ENCODE results near the gene P2RX1.
"Not testable (repeated sequence)": the region's sequence is repeated elsewhere in the genome, so short reads cannot be mapped to it uniquely, and the experiment has no call there.

Gene P2RX1

DNA sequence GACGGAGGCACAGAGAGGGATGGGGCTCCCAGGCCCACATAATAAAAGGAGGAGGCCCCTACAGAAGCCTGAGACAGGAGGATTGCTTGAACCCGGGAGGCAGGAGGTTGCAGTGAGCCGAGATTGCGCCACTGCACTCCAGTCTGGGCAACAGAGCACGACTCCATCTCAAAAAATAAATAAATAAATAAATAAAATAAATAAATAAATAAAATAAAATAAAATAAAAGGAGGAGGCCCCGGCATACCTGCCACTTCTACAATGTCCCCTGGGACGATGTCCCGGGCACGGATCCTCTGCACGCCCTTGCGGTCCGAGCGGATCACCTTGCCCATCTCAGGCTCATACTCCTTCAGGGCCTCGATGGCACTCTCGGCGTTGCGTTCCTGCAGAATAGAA lies 34.7 kb upstream of the P2RX1 start:
- DNase-seq = no peak

DNA sequence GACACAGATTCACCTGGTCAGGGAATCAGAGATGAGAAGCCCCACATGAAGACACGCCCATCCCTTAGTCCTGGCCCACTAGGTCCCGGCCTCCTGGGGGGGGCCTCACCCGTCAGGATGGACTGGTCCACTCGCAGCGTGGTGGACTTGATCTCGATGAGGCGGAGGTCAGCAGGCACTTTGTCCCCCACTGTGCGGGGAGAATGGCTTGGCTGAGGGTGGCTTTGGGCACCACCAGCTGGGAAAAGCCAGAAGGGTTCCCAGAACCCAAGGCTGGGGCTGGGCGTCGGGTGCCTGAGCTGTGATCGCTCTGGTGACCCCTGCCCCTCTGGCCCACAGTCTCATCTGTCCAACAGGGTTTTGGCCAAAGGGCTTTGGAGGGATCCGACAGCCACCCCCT lies 34.3 kb upstream of the P2RX1 start:
- DNase-seq = no peak

- DNase-seq = no peak
Observed at GRCh38 chr17:3949418-3949817, 33.2 kb upstream of the P2RX1 start.

DNA sequence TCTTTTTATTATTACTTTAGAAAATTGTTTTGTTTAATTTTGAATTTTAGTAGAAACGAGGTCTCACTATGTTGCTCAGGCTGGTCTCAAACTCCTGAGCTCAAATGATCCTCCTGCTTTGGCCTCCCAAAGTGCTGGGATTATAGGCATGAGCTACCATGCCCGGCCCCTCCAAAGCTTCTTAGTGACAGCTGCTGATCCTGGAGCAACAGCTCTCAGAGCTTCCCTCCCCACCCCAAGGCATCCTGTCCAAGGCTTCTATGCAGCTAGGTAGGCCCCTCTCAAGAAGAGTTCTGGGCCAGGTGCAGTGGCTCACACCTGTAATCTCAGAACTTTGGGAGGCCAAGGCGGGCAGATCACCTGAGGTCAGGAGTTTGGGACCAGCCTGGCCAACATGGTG lies 32.3 kb upstream of the P2RX1 start:
- not testable (repeated sequence) for DNase-seq

DNA sequence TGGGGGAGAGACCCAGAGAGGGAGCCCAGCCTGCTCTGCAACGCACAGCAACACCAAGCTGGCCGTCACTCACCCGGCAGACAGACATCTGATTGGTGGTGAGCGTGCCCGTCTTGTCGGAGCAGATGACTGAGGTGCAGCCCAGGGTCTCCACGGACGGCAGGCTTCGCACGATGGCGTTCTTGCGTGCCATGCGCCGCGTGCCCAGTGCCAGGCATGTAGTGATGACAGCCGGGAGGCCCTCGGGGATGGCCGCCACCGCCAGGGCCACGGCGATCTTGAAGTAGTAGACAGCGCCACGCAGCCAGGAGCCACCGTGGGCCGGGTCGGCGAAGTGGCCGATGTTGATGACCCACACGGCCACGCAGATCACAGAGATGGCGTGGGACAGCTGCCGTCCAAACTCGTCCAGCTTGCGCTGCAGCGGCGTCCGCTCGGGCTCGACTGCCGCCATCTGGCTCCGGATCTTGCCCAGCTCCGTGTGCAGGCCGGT lies 31.1 kb upstream of the P2RX1 start:
- no peak for DNase-seq

DNA sequence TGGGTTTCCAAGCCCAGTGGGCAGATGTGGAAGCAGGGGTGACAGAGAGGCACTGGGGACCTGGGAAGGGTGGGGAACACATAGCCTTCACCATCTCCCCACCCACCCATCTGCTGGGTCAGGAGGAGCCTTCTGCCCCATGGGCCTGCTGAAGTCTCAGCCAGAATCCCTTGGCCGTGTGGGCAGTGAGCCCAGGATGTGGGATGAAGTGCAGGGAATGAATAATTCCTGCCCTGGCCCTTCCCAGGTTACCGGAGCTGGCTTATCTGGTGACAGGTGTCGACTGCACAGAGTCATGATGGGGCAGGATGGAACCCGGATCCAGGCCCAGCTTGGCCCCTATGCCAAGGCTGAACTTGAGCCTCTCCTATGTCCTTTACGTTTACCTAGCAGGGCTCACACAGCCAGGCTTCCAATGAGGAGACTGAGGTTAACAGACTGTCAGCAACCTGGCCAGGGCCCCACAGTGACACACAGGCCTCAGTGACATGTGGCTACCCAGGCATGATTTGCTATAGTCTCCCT lies 30.5 kb upstream of the P2RX1 start:
- DNase-seq = no peak

GRCh38 chr17:3944485-3945388 lies 28.5 kb upstream of the P2RX1 start:
- no peak for DNase-seq

DNA sequence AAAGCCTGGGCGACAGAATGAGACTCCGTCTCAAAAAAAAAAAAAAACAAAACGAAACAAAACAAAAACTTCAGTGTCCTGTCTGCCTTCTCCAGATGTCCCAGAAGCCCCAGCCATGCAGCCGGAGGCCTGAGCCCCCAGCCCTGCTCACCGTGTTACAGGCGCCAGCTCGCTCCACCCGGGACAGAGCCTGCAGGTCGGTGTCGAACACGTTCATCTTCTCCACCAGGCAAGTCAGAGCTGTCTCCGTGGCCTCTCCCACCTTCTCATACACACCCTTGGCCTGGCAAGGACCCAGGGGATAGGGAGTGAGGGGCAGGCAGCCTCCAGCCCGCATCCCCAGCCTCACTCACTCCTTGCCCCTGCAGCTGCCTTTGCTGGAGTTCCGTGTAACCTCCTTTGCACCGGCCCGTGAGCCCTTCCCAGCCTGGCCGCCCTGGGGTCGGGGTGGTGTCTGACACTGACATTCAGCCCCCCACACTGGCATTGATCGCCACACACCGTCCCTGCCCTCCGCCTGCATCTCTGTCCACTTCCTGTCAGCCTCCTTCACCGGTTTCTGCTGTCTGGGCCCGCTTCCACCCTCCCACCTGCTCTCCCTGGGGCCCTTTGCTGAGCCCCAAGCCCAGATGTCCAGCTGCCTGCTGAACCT lies 27.1 kb upstream of the P2RX1 start:
- DNase-seq = no peak

DNA sequence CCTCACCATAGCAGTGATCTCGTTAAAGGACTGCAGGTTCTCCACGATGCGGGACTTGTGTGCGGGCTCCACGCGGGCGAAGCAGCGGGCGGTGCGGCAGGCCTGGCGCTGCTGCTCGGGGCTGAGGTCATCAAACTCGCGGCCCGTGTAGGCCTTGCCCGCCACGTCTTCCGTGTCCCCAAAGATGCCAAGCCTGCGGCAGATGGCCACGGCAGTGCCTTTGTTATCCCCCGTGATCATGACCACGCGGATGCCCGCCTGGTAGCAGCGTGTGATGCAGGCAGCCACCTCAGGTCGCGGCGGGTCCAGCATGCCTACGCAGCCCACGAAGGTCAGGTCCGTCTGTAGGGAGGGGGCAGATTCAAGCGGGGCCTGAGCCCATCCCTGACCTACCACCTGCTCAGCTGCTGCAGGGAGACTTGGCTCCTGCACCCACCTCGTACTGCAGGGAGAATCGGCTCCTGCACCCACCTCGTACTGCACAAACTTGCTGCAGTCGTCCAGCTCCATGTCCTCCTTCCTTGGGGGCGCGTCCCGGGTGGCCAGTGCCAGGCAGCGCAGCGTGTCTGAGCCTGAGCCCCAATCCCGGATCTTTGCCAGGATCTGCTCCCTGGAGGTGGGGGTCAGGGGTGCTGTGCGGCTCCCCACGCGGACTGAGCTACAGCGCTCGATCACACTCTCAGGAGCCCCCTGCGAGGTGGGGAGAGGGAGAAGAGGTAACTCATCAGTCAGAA lies 24.9 kb upstream of the P2RX1 start:
- DNase-seq = no peak

DNA sequence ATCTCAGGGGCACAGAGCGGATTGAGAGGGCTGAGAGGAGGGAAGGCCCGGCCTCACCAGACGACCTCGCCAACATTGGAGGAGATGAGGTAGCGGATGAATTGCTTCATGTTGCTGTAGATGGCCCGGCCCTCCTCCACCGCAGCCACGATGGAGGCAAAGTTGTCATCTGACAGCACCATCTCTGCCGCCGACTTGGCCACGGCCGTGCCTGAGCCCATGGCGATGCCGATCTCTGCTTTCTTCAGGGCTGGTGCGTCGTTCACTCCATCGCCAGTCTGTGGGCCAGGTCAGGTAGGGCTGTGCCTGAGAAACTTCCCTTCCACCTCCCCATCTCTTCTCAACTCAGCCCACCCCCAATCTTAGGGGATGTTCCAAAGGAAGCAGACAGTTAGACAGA lies 21.1 kb upstream of the P2RX1 start:
- DNase-seq = no peak

DNA sequence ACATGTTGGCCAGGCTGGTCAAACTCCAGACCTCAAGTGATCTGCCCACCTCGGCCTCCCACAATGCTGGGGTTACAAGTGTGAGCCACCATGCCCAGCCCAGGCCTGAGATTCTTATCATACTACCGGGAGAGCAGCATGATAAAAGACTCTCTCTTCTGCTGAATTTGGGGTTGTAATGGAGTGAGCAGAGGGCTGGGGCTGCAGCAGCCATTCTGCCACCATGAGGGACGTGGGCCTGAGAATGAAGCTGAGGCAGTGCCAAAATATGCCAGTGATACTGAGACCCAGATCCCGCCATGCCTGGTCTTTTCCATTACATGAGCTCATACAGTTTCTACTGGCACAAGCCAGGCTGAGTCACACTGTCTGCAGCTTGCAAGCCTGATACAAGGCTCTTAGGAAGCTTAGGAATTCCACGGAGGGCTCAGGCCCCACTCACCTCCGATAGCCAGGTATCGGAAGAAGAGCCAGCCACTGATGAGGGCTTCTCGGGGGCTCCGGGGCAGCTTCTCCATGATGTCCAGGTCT lies 19.6 kb upstream of the P2RX1 start:
- no peak for DNase-seq

GRCh38 chr17:3935140-3935542 lies 18.9 kb upstream of the P2RX1 start:
- DNase-seq = peak; percentile 51

DNA sequence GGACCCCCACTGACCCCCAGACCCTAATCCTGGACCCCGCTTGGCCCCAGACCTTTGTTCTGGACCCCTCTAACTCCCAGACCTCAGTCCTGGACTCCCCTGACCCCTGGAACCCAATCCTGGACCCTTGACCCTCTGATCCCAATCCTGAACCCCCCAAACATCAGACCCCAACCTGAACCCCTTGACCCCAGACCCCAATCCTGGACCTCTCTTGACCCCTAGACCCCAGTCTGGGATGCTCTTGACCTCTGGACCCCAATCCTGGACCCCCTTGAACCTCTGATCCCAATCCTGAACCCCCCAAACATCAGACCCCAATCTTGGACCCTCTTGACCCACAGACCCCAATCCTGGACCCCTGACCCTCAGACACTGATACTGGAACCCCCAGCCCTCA lies 13.5 kb upstream of the P2RX1 start:
- no peak for DNase-seq

DNA sequence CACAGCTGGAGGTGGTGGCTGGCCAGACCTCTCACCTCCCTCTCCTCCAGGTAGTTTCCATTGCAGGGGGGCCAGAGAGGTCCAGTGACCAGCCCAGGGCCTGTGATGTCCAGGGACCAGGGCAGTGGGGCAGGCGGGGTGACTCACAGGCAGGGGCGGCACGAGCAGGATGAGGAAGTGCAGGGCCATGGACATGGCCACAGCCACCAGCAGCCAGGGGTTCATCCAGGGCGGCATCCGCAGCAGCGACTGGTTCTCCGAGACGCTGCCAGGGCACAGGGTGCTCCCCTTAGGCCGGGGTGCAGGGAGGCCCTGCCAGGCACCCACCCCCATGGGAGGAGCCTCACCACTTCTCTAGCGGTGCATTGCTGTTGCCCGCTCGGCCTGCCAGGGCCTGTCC lies 12.9 kb upstream of the P2RX1 start:
- DNase-seq = no peak

- DNase-seq = no peak
Observed at GRCh38 chr17:3928406-3928805, 12.1 kb upstream of the P2RX1 start.

GRCh38 chr17:3927628-3928340 lies 11.5 kb upstream of the P2RX1 start:
- DNase-seq = no peak

DNA sequence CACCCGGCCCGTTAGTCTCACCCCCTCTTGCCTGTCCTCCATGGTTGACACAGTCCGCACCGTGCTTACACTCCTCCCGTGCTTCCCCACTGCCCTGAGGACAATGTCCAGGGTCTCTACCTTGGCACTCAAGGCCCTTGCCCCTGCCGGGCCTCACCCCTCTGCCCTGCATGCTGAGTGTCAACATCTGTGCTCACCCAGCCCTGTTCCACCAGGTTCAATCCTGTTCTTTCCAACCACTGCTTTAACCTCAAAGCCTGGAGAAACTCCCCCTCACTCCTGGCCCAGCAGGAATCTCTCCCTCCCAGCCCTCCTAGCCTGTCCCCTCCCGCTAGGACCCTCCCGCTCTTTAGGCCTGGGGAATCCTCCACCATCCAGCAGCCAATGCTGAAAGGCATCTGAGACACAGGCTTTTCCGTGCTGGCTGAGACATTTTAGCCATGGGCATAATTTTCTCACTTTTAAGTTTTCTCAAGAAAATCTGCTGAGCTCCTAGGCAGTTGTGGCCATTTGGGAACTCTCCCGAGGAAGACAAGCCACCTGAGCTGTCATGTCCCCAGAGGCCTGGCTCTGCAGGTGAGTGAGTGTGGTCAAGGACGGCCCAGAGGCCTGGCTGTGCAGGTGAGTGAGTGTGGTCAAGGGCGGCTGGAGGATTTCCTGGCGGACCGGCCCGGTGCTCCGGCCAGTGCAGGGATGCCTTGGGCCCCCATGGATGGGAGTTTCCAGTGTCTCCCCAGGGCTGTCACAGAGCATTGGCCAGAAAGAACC lies 10.8 kb upstream of the P2RX1 start:
- no peak for DNase-seq

- no peak for DNase-seq
Observed at GRCh38 chr17:3925684-3926485, 9.6 kb upstream of the P2RX1 start.

DNA sequence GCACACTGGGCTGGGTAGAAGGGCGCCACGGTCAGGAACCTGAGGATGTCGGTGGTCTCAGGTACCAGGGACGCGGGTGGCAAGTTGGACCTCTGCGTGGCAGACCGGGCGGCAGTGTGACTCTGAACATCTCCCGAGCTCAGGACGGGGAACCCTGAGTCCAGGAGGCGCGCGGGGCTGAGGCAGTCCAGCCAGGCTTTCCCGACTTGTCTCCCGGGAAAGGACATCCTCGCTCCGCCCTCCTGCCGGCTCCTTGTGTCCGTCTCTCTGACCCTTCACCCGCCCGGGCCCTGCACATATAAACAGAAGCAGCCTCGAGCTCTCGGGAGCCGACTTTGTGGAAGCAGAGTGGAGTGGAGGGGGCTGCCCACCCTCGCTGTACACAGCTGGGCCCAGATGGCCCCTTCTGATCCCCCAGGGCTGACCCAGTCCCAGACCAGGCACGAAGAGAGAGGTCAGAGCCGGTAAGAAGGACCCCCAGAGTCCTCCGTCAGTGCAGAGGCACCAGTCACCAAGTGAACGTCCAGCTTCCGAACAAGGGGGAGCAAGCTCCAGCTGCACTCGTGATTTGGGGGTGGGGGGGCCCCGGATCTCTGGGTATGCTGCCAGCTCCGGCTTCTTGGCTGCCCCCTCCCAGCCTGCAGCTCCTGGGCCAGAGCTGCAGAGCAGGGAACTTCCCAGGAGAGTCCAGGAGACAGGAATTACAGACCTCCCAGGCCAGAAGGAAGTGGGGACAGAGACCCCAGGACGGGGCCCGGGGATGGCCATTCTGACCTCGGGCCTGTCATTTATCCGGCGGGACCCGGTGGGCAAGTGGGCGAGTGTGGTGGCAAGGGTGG lies 8.5 kb upstream of the P2RX1 start:
- DNase-seq = no peak

All from COR-L47 (cell line).